Activated T-cell treated with anti-CD3 and anti-CD28 coated beads, Interleukin-2, amount 50 U/mL, for 24 hours (primary cell): Measurements from ENCODE around the gene S100A13.
"Not testable (repeated sequence)": the region's sequence is repeated elsewhere in the genome, so short reads cannot be mapped to it uniquely, and the experiment has no call there.

Experiments
- DNase-seq: peaks from one replicate; pipeline ENCODE4 v3.0.0-alpha.2; 2020
- H3K27ac Mint-ChIP-seq: 2 replicates; pipeline ENCODE4 v1.8.0; 2020; ENCODE audit warnings: mild to moderate bottlenecking, mixed read lengths
- H3K27me3 Mint-ChIP-seq: 2 replicates; pipeline ENCODE4 v1.8.0; 2020; ENCODE audit warnings: mixed read lengths
- H3K36me3 Mint-ChIP-seq: 2 replicates; pipeline ENCODE4 v1.8.0; 2020; ENCODE audit warnings: low read depth, mixed read lengths
- H3K4me1 Mint-ChIP-seq: 2 replicates; pipeline ENCODE4 v1.8.0; 2020; ENCODE audit warnings: low read depth, mixed read lengths
- H3K4me3 Mint-ChIP-seq: 2 replicates; pipeline ENCODE4 v1.8.0; 2020; ENCODE audit warnings: mild to moderate bottlenecking, moderate library complexity, mixed read lengths
- H3K9me3 Mint-ChIP-seq: 2 replicates; pipeline ENCODE4 v1.8.0; 2020; ENCODE audit warnings: mixed read lengths

S100A13 gene

DNA sequence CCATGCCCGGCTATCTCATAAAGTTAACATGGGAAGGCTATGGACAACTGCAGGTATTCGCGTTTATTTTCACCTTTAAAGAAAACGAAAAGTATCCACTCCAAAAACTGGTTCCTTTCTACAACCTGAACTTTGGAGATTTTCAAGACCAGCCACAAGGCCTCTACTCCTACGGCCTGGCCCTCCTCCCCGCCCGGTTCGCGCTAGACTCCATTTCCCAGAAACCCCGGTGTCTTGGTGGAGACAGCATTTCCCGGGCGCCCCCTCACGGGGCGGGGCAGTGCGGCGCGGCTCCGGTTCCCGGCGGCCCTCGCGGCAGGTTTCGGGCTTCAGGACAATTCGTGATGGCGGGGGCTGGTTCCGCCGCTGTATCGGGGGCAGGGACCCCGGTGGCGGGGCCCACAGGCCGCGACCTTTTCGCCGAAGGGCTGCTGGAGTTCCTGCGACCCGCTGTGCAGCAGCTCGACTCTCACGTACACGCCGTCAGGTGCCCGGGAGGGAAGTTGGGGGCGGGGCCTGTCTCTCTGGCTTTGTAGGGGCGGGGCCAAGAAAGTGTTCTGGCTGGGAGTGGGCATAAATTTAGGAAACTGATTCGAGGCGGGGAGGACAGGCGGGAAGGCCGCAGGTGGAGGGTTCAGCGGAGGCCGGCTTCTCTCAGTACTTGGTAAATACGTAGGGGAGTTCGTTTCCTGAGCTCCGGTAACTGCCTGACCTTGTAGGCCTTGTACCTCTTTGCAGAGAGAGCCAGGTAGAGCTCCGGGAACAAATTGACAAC, 31.3 kb upstream of the S100A13 start, which contains the start of gene SNAPIN:
TSS of gene SNAPIN (plus strand) at position 304 of the 775 bp plus-strand sequence. CDS start at position 345, 41 bp downstream.
- Mint-ChIP-seq H3K4me3 (peak within 1 kb of the TSS; percentile 97), H3K4me1 (peaks cover 14% of the 10 kb centered on the region), H3K9me3 (no peaks in the 10 kb centered on the region), H3K27ac (peak within 1 kb of the TSS; percentile 97), H3K27me3 (no peaks in the 10 kb centered on the region), H3K36me3 (peaks cover 14% of the 10 kb centered on the region)
- peak; percentile 95 for DNase-seq

DNA sequence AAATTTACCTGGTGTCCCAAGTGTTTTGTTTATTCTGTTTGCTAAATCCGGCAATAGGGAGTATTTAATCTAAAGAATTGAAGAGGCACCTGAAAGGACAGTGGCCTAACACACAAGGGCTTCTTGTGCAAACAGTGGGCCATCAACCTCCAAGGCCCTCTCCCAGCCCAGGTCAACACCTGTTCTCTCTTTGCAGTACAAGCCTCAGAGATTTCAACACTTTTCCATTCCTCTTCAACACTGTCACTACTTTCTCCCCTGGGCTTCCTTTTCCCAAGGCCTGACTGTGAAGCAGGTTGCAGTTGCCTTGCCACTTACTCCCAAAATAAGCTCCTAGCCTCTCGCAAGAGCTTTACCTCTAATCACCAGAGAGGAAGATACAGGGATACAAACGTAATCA, 28.0 kb upstream of the S100A13 start:
- Mint-ChIP-seq H3K36me3 (peaks cover 14% of the 10 kb centered on the region), H3K9me3 (no peaks in the 10 kb centered on the region), H3K4me3 (no peak overlapping the region), H3K4me1 (peaks cover 13% of the 10 kb centered on the region), H3K27me3 (no peaks in the 10 kb centered on the region), H3K27ac (no peak overlapping the region)
- DNase-seq: no peak

GRCh38 chr1:153652805-153653500, 25.6 kb upstream of the S100A13 start:
- DNase-seq: no peak
- Mint-ChIP-seq H3K27me3 (no peaks in the 10 kb centered on the region), H3K4me1 (peaks cover 21% of the 10 kb centered on the region)

GRCh38 chr1:153651771-153652170, 24.5 kb upstream of the S100A13 start:
- H3K4me3 Mint-ChIP-seq: no peak overlapping the region
- H3K36me3 Mint-ChIP-seq: peaks cover 20% of the 10 kb centered on the region
- no peak overlapping the region for H3K27ac Mint-ChIP-seq
- no peaks in the 10 kb centered on the region for H3K9me3 Mint-ChIP-seq
- peaks cover 28% of the 10 kb centered on the region for H3K4me1 Mint-ChIP-seq
- DNase-seq: no peak
- no peaks in the 10 kb centered on the region for H3K27me3 Mint-ChIP-seq

More at GRCh38 chr1:153652805-153653500, 25.6 kb upstream of the S100A13 start:
- H3K4me3 Mint-ChIP-seq: no peak overlapping the region
- H3K9me3 Mint-ChIP-seq: no peaks in the 10 kb centered on the region
- H3K36me3 Mint-ChIP-seq: peaks cover 8% of the 10 kb centered on the region
- no peak overlapping the region for H3K27ac Mint-ChIP-seq

GRCh38 chr1:153649863-153650235, 22.5 kb upstream of the S100A13 start:
- H3K27ac Mint-ChIP-seq: peak overlapping the region; percentile 85
- no peak overlapping the region for H3K4me3 Mint-ChIP-seq
- H3K27me3 Mint-ChIP-seq: no peaks in the 10 kb centered on the region
- H3K36me3 Mint-ChIP-seq: peaks cover 39% of the 10 kb centered on the region
- no peaks in the 10 kb centered on the region for H3K9me3 Mint-ChIP-seq
- DNase-seq: no peak
- H3K4me1 Mint-ChIP-seq: peaks cover 42% of the 10 kb centered on the region

DNA sequence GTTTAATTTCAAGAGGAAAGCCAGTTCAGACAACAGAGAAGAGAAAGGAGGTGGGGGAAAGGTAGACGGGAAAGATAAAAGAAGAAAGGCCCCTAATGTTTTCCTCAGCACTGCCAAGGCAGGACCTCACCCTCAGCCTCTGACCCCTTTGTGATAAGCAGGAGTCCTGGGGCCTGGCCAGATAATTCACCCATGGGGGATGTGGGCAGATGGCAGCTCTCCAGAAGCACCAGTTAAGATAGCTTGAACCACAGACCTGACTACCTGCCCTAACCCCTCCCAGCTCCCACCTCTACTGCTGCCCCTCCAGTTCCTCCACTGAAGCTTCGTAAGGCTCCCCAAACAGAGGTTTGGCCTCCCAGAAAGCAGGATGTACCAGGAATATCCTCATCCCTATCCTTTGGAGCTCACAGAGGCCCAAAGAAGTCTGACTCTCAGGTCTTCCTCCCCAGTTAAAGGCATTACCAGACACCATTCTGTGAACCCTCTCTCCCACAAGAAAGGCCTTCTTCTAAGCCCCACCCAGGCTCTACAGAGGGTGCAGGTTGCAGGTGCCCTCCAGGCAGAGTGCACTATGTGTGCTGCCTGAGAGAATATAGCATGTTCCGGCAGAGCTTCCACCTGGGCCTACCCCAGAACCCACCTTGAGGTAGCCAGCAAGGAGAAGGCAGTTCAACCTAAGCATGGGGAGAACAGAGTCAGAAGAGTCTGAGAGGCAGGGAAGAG, 22.0 kb upstream of the S100A13 start:
- Mint-ChIP-seq H3K36me3 (peaks cover 44% of the 10 kb centered on the region), H3K9me3 (no peaks in the 10 kb centered on the region), H3K4me1 (peaks cover 45% of the 10 kb centered on the region), H3K27ac (peak overlapping the region; percentile 85), H3K27me3 (no peaks in the 10 kb centered on the region), H3K4me3 (no peak overlapping the region)
- DNase-seq: peak; percentile 43

DNA sequence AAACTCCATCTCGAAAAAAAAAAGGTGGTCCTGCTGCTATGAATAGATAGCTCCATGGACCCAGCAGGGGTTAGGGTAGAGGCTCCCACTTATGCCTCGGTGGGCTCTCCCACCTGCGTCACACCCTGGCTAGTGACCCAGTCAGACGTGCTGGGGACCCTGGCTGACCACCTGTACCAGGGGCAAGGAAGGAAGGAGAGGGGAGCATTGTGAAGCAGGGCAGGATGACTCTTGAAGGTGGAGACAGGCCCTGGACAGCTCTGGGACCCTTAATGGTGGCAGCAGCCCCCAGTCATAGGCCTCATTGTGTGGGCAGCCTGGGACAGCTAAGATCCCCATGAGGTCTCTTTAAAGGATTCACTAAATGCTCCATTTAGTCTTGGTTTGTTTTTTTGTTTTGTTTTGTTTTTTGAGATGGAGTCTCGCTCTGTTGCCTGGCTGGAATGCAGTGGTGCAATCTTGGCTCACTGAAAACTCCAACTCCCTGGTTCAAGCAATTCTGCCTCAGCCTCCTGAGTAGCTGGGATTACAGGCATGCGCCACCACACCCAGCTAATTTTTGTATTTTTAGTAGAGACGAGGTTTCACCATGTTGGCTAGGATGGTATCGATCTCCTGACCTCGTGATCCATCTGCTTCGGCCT, 20.8 kb upstream of the S100A13 start:
- H3K27ac Mint-ChIP-seq: peak overlapping the region; percentile 82
- peaks cover 55% of the 10 kb centered on the region for H3K4me1 Mint-ChIP-seq
- no peaks in the 10 kb centered on the region for H3K27me3 Mint-ChIP-seq
- peaks cover 56% of the 10 kb centered on the region for H3K36me3 Mint-ChIP-seq
- DNase-seq: peak; percentile 31
- no peaks in the 10 kb centered on the region for H3K9me3 Mint-ChIP-seq
- no peak overlapping the region for H3K4me3 Mint-ChIP-seq

- Mint-ChIP-seq H3K9me3 (no peaks in the 10 kb centered on the region), H3K4me3 (no peak overlapping the region), H3K27ac (peak overlapping the region; percentile 74), H3K4me1 (peaks cover 58% of the 10 kb centered on the region), H3K27me3 (no peaks in the 10 kb centered on the region), H3K36me3 (peaks cover 64% of the 10 kb centered on the region)
- peak; percentile 32 for DNase-seq
These were observed 20.0 kb upstream of the S100A13 start for GRCh38 chr1:153647346-153647714.

- peak; percentile 28 for DNase-seq
- no peak overlapping the region for H3K4me3 Mint-ChIP-seq
- peak overlapping the region; percentile 74 for H3K27ac Mint-ChIP-seq
- H3K9me3 Mint-ChIP-seq: no peaks in the 10 kb centered on the region
- H3K4me1 Mint-ChIP-seq: peaks cover 62% of the 10 kb centered on the region
- H3K36me3 Mint-ChIP-seq: peaks cover 69% of the 10 kb centered on the region
- no peaks in the 10 kb centered on the region for H3K27me3 Mint-ChIP-seq
These were observed 19.5 kb upstream of the S100A13 start for GRCh38 chr1:153646672-153647345.

GRCh38 chr1:153643816-153644215, 16.5 kb upstream of the S100A13 start:
- H3K4me1 Mint-ChIP-seq: peaks cover 62% of the 10 kb centered on the region

DNA sequence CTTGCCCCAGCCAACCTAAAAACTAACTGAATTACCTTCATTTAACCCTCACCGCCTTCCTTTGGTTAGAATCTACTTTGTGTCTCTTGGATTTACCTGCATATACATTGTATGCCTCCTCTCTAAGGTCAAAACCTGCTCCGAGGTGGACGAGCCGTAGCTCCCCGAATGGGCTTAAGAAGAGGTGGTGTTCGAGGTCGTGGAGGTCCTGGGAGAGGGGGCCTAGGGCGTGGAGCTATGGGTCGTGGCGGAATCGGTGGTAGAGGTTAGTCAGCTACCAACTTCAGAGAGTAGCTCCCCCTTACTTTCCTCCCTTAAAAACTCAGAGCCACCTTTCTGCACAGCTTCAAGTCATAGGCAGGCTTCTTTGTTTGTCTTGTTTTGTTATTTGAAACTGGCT, 15.8 kb upstream of the S100A13 start:
- Mint-ChIP-seq H3K27me3 (no peaks in the 10 kb centered on the region), H3K36me3 (peaks cover 99% of the 10 kb centered on the region), H3K27ac (peak overlapping the region; percentile 71)

More at GRCh38 chr1:153643816-153644215, 16.5 kb upstream of the S100A13 start:
- no peak for DNase-seq
- peaks cover 96% of the 10 kb centered on the region for H3K36me3 Mint-ChIP-seq
- H3K27ac Mint-ChIP-seq: peak overlapping the region; percentile 71
- no peaks in the 10 kb centered on the region for H3K9me3 Mint-ChIP-seq
- H3K27me3 Mint-ChIP-seq: no peaks in the 10 kb centered on the region
- H3K4me3 Mint-ChIP-seq: no peak overlapping the region

DNA sequence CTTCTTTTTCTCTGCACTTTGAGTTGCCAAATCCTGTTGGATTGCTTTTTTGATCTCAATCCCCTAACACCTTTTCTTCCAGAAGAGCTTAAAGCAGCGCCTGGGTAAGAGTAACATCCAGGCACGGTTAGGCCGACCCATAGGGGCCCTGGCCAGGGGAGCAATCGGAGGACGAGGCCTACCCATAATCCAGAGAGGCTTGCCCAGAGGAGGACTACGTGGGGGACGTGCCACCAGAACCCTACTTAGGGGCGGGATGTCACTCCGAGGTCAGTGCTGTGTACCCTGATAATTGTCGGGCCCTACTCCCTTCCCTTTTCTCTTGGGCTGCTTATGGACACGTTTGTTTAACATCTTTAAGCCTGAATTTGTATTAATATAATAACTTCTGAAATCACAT, 14.9 kb upstream of the S100A13 start:
- Mint-ChIP-seq H3K9me3 (no peaks in the 10 kb centered on the region), H3K4me1 (peaks cover 57% of the 10 kb centered on the region), H3K4me3 (no peak overlapping the region), H3K36me3 (peaks cover 99% of the 10 kb centered on the region), H3K27me3 (no peaks in the 10 kb centered on the region), H3K27ac (peak overlapping the region; percentile 82)
- no peak for DNase-seq

More for the DNA sequence above, 15.8 kb upstream of the S100A13 start:
- Mint-ChIP-seq H3K4me3 (no peak overlapping the region), H3K9me3 (no peaks in the 10 kb centered on the region), H3K4me1 (peaks cover 57% of the 10 kb centered on the region)
- DNase-seq: peak; percentile 22

GRCh38 chr1:153640861-153641260, 13.6 kb upstream of the S100A13 start:
- H3K4me1 Mint-ChIP-seq: peaks cover 58% of the 10 kb centered on the region
- H3K36me3 Mint-ChIP-seq: peaks cover 99% of the 10 kb centered on the region
- DNase-seq: no peak

GRCh38 chr1:153640213-153640612, 12.9 kb upstream of the S100A13 start:
- peaks cover 56% of the 10 kb centered on the region for H3K4me1 Mint-ChIP-seq
- H3K4me3 Mint-ChIP-seq: not testable (repeated sequence)
- H3K36me3 Mint-ChIP-seq: peaks cover 99% of the 10 kb centered on the region

More at GRCh38 chr1:153640861-153641260, 13.6 kb upstream of the S100A13 start:
- Mint-ChIP-seq H3K27me3 (no peaks in the 10 kb centered on the region), H3K27ac (peak overlapping the region; percentile 82), H3K9me3 (no peaks in the 10 kb centered on the region), H3K4me3 (no peak overlapping the region)

More at GRCh38 chr1:153640213-153640612, 12.9 kb upstream of the S100A13 start:
- H3K27ac Mint-ChIP-seq: peak overlapping the region; percentile 82
- H3K9me3 Mint-ChIP-seq, H3K27me3 Mint-ChIP-seq: not testable (repeated sequence)
- peak; percentile 21 for DNase-seq
